ENCODE data around the gene POLRMT.

POLRMT gene

DNA sequence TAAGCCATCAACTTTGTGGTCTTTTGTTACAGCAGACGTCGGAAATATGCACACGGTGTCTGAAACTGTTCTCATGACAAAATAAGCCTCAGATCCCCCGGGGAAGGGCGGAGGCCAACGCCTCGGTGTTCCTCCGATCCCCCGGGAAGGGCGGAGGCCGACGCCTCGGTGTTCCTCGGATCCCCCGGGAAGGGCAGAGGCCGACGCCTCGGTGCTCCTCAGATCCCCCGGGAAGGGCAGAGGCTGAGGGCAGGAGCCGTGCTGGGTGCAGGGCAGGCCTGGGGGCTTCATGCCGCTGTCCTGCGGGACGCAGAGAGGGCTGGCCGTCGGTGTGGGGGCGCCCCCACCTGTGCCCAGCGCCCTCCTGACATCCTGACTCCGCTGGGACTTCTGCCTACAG is 11.0 kb upstream of the POLRMT start:
- ChIA-PET CTCF (no interaction called here), POLR2A (interaction anchor here (1.2 kb wide), 1 partner anchor 10 kb away, joined by 3 read pairs; no protein-coding TSS in a partner anchor)
- TF ChIP-seq BHLHE40 (IDR thresholded peaks at IDR 0.05; ENCODE audit: borderline replicate concordance) (no peak), CTBP1 (IDR thresholded peaks at IDR 0.05; ENCODE audit: borderline replicate concordance) (no peak), NFRKB (IDR thresholded peaks at IDR 0.05) (no peak), ELF4 (IDR thresholded peaks at IDR 0.05) (no peak), FOXK2 (IDR thresholded peaks at IDR 0.05) (no peak), HDGF (IDR thresholded peaks at IDR 0.05; ENCODE audit: borderline replicate concordance) (no peak), L3MBTL2 (conservative IDR thresholded peaks at IDR 0.05) (no peak), LEF1 (IDR thresholded peaks at IDR 0.05; ENCODE audit: borderline replicate concordance) (no peak), SP1 (IDR thresholded peaks at IDR 0.05) (no peak), ZNF384 (IDR thresholded peaks at IDR 0.05) (no peak), ARNT (IDR thresholded peaks at IDR 0.05) (no peak), SUZ12 (IDR thresholded peaks at IDR 0.05) (no peak), FOXA1 (IDR thresholded peaks at IDR 0.05) (no peak), FOXM1 (IDR thresholded peaks at IDR 0.05; ENCODE audit: borderline replicate concordance) (no peak), TARDBP (IDR thresholded peaks at IDR 0.05) (no peak)
- TF ChIP-seq, protein P1, sequence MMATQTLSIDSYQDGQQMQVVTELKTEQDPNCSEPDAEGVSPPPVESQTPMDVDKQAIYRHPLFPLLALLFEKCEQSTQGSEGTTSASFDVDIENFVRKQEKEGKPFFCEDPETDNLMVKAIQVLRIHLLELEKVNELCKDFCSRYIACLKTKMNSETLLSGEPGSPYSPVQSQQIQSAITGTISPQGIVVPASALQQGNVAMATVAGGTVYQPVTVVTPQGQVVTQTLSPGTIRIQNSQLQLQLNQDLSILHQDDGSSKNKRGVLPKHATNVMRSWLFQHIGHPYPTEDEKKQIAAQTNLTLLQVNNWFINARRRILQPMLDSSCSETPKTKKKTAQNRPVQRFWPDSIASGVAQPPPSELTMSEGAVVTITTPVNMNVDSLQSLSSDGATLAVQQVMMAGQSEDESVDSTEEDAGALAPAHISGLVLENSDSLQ (IDR thresholded peaks at IDR 0.05) = no peak
- no peak for DNase-seq (ENCODE audit: extremely low spot score)

DNA sequence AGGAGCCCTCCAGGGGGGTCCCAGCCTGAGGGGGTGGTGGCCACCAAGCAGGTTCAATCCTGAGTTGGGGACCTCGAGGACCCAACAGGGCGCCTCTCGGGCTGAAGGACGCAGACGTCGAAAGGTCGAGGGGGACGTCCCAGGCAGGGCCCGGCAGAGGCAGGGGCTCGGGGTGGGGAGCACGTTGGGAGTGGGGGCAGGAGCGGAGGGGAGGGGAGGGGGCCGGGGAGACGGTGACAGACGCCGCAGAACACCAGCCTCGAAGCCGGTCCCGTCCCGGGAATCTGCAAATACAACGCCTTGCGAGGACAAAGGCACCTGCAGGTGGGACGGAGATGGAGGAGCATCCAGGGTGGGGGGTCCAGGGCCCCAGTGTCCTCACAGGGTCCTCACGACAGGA is 10.4 kb upstream of the POLRMT start:
- DNase-seq (ENCODE audit: extremely low spot score) = no peak
- TF ChIP-seq TARDBP (IDR thresholded peaks at IDR 0.05) = no peak
- TF ChIP-seq ZNF384 (IDR thresholded peaks at IDR 0.05) = no peak
- ChIA-PET CTCF (no interaction called here), POLR2A (no interaction called here)

DNA sequence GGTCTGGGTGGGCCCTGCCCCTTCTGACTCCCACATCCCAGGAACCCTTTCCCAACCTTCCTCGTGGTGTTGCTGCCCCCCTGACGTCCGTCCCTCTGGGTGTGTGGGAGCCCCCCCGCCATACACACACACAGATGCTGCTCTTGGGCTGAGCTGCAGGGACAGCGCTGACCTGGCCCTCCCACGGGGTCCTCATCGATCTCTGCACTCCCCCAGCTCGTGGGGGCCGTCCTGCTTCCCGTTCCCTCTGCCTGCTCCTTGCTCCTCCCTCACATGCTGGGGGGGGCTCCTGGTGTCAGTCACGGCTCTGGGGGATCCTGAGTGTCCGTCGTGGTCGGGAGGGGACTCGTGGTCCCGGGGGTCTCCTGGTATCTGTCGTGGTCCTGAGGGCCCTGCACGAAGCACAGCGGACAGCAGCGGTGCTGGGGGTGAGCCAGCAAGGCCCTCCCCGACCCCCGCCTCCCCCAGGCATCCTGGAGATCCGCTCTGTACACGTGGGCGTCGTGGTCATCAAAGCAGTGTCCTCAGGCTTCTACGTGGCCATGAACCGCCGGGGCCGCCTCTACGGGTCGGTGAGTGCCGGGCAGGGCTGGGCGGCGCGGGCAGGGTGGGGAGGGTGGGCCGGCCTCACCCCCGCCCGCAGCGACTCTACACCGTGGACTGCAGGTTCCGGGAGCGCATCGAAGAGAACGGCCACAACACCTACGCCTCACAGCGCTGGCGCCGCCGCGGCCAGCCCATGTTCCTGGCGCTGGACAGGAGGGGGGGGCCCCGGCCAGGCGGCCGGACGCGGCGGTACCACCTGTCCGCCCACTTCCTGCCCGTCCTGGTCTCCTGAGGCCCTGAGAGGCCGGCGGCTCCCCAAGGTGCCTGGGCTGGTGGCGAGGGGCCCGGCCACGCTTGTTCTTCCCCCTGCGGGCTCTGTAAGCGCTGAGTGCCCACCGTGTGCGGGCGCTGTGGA is 9.7 kb upstream of the POLRMT start:
- ChIA-PET CTCF (no interaction called here), POLR2A (interaction anchor here (1.3 kb wide), 1 partner anchor 9 kb away, joined by 4 read pairs; the partner anchor contains the start of gene POLRMT)
- DNase-seq (ENCODE audit: extremely low spot score) = no peak
- TF ChIP-seq SUZ12 (IDR thresholded peaks at IDR 0.05) (no peak), ARNT (IDR thresholded peaks at IDR 0.05) (no peak), CTBP1 (IDR thresholded peaks at IDR 0.05; ENCODE audit: borderline replicate concordance) (no peak), TARDBP (IDR thresholded peaks at IDR 0.05) (no peak), FOXM1 (IDR thresholded peaks at IDR 0.05; ENCODE audit: borderline replicate concordance) (no peak), NFRKB (IDR thresholded peaks at IDR 0.05) (no peak), ELF4 (IDR thresholded peaks at IDR 0.05) (no peak), L3MBTL2 (conservative IDR thresholded peaks at IDR 0.05) (no peak), FOXA1 (IDR thresholded peaks at IDR 0.05) (no peak), LEF1 (IDR thresholded peaks at IDR 0.05; ENCODE audit: borderline replicate concordance) (no peak), SP1 (IDR thresholded peaks at IDR 0.05) (no peak), FOXK2 (IDR thresholded peaks at IDR 0.05) (no peak), HDGF (IDR thresholded peaks at IDR 0.05; ENCODE audit: borderline replicate concordance) (no peak), BHLHE40 (IDR thresholded peaks at IDR 0.05; ENCODE audit: borderline replicate concordance) (no peak), ZNF384 (IDR thresholded peaks at IDR 0.05) (no peak)
- TF ChIP-seq, protein P1 (IDR thresholded peaks at IDR 0.05) = no peak

DNA sequence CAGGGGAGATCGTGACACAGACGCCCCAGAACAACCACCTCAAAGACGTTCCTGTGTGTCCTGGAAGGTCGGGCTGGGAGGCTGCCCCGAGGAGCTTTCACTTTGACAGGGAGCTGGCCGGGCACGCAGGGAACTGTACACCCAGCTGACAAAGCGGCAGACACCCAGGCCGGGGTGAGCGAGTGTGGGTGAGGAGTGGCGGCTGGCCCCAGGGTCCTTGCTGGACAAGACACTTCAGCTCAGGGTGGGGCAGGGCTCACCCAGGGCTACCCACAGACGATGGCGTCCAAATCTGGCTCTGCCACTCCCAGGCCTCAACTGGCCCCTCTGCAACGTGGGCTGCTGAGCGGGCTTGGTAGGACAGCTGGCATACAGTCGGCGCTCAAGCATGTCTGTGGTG is 8.4 kb upstream of the POLRMT start:
- no peak for DNase-seq (ENCODE audit: extremely low spot score)
- ChIA-PET POLR2A (no interaction called here), CTCF (no interaction called here)
- TF ChIP-seq ELF4 (IDR thresholded peaks at IDR 0.05) (no peak), LEF1 (IDR thresholded peaks at IDR 0.05; ENCODE audit: borderline replicate concordance) (no peak), FOXK2 (IDR thresholded peaks at IDR 0.05) (no peak), SUZ12 (IDR thresholded peaks at IDR 0.05) (no peak), ZNF384 (IDR thresholded peaks at IDR 0.05) (no peak), ARNT (IDR thresholded peaks at IDR 0.05) (no peak), BHLHE40 (IDR thresholded peaks at IDR 0.05; ENCODE audit: borderline replicate concordance) (no peak)
- TF ChIP-seq, protein P1 (IDR thresholded peaks at IDR 0.05) = no peak

DNA sequence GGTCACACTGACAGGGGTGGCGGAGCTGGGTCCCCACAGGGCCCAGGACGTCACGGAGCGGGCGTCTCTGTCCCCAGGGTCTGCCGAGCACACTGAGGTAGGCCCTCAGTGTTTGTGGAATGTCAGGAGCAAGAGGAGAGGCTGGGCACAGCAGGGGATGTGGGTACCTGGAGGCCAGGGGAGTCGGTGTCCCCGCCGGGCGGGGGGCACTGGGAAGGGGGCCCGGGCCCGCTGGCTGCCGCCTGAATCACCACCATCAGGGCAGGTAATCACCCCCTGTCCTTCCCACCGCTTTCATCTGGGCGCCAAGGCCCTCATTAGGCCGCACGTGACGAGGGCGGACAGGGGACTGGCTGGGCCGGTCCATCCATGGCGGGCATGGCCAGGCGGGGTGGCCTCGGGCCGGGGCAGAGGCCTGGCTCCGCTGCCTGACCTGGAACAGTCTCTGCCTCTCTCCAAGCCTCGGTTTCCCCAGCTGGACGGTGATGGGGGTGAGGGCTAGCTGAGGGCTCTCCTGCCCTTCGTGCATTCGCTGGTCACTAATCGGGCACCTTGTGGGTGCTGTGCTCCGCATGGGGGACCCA is 7.4 kb upstream of the POLRMT start:
- TF ChIP-seq ARNT (IDR thresholded peaks at IDR 0.05) (no peak), NFRKB (IDR thresholded peaks at IDR 0.05) (no peak), FOXA1 (IDR thresholded peaks at IDR 0.05) (no peak), ELF4 (IDR thresholded peaks at IDR 0.05) (no peak), HDGF (IDR thresholded peaks at IDR 0.05; ENCODE audit: borderline replicate concordance) (no peak), LEF1 (IDR thresholded peaks at IDR 0.05; ENCODE audit: borderline replicate concordance) (no peak)
- no peak for DNase-seq (ENCODE audit: extremely low spot score)
- ChIA-PET POLR2A (no interaction called here), CTCF (no interaction called here)

DNA sequence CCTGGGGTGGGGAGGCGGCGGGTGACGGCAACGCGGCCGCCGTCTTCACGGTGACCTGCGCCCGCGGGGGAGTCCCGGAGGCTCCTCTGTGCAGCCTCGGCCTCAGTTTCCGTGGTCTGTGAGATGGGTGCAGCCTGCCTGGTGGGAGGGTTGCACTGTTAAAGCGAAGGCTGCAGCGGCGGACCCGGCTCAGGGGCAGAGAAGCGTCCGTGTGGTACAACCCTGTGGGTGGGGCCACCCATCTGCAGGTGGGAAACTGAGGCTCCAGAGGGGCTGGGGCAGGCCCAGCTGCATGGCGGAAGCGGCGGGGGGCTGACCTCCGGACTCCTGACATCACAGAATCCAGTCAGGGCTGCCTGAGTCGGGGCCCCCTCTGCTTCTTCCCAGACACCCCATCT is 6.8 kb upstream of the POLRMT start:
- ChIA-PET POLR2A (no interaction called here), CTCF (no interaction called here)
- TF ChIP-seq BHLHE40 (IDR thresholded peaks at IDR 0.05; ENCODE audit: borderline replicate concordance) (no peak), SUZ12 (IDR thresholded peaks at IDR 0.05) (no peak), L3MBTL2 (conservative IDR thresholded peaks at IDR 0.05) (no peak), NFRKB (IDR thresholded peaks at IDR 0.05) (no peak), FOXK2 (IDR thresholded peaks at IDR 0.05) (no peak), TARDBP (IDR thresholded peaks at IDR 0.05) (no peak), CTBP1 (IDR thresholded peaks at IDR 0.05; ENCODE audit: borderline replicate concordance) (no peak), LEF1 (IDR thresholded peaks at IDR 0.05; ENCODE audit: borderline replicate concordance) (no peak), SP1 (IDR thresholded peaks at IDR 0.05) (no peak), ZNF384 (IDR thresholded peaks at IDR 0.05) (no peak)
- TF ChIP-seq, protein P1 (IDR thresholded peaks at IDR 0.05) = no peak
- no peak for DNase-seq (ENCODE audit: extremely low spot score)

Data from HEK293T (cell line).